Measurements from ENCODE around the gene ARL14. TPM values are rescaled to one million over a fixed set of nuclear protein-coding genes. Genes with fewer than 3 reads are reported as not detected.

Gene ARL14
- total and polyA plus RNA-seq, 2 of the 13 experiments (the other 11 are each of a cell fraction or from before 2014, with no cell fraction given): 0.11 TPM; not detected in 1

DNA sequence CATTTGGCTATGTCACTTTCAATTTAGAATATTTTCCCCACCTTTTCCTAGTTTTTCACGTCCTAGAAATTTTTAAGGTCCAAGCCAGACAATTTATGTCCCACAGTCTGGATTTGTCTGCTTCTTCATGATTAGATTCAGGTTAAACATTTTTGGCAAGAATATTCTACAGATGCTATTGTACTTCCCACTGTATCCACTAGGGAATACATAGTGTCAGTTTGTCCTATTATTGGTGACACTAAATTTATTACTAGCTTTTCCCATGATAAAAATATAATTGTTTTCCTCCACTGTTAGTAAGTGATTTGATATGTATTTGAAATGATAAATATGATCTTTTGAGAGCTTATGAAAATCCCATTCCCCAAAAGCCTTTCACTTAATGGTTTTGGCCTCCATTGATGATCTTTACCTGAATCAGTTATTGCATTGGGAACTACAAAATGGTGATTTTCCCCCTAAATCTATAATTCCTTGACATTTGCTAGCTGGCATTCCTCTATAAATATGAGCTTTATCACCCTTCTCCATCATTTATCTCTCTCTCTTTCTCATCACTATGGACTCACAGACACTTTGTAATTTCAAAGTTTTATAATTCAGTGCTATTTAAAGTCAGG, 8.3 kb downstream of the ARL14 start:
- in situ Hi-C loops (cut with HindIII; ENCODE audit: extremely low pct_ligation_motif_present, low pct_unique_long_range_greater_than_20kb): no loop called here
- no peak overlapping the region for H3K27ac ChIP-seq (ENCODE audit: extremely low read length, insufficient read depth, low read length)
- H3K9ac ChIP-seq (ENCODE audit: insufficient read depth, low read depth, low read length): no peak overlapping the region
- intact Hi-C loops (cut with micrococcal nuclease; ENCODE audit: unreplicated experiment): loop anchor here (5.0 kb wide), 1 partner anchor 737 kb away; no protein-coding TSS in a partner anchor
- DNase-seq (ENCODE audit: low spot score) (no peak), FAIRE-seq (no peak), ATAC-seq (no peak)
- ChIA-PET CTCF (ENCODE audit: low intra/inter-chr PET ratio, low total read pairs) (no interaction called here), POLR2A (no interaction called here)
- H3K9me3 ChIP-seq (ENCODE audit: low read length): no peaks in the 10 kb centered on the region
- no peaks in the 10 kb centered on the region for H4K20me1 ChIP-seq (ENCODE audit: insufficient read depth, low read length)
- WGBS (ENCODE audit: low lambda C conversion rate): 0% methylated on average over 1 of the region's 1 CpG
- TF ChIP-seq, protein P1, sequence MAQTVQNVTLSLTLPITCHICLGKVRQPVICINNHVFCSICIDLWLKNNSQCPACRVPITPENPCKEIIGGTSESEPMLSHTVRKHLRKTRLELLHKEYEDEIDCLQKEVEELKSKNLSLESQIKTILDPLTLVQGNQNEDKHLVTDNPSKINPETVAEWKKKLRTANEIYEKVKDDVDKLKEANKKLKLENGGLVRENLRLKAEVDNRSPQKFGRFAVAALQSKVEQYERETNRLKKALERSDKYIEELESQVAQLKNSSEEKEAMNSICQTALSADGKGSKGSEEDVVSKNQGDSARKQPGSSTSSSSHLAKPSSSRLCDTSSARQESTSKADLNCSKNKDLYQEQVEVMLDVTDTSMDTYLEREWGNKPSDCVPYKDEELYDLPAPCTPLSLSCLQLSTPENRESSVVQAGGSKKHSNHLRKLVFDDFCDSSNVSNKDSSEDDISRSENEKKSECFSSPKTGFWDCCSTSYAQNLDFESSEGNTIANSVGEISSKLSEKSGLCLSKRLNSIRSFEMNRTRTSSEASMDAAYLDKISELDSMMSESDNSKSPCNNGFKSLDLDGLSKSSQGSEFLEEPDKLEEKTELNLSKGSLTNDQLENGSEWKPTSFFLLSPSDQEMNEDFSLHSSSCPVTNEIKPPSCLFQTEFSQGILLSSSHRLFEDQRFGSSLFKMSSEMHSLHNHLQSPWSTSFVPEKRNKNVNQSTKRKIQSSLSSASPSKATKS (CRISPR knock-in tag; IDR thresholded peaks at IDR 0.05): no peak
- TF ChIP-seq ZNF660 (CRISPR knock-in tag; IDR thresholded peaks at IDR 0.05; ENCODE audit: borderline replicate concordance, low read depth) (no peak), MED13 (CRISPR knock-in tag; IDR thresholded peaks at IDR 0.05) (no peak)
- TF ChIP-seq, protein P2, sequence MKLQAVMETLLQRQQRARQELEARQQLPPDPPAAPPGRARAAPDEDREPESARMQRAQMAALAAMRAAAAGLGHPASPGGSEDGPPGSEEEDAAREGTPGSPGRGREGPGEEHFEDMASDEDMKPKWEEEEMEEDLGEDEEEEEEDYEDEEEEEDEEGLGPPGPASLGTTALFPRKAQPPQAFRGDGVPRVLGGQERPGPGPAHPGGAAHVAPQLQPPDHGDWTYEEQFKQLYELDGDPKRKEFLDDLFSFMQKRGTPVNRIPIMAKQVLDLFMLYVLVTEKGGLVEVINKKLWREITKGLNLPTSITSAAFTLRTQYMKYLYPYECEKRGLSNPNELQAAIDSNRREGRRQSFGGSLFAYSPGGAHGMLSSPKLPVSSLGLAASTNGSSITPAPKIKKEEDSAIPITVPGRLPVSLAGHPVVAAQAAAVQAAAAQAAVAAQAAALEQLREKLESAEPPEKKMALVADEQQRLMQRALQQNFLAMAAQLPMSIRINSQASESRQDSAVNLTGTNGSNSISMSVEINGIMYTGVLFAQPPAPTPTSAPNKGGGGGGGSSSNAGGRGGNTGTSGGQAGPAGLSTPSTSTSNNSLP (IDR thresholded peaks at IDR 0.05; ENCODE audit: low read depth, low read length): no peak
- TF ChIP-seq, protein P3, sequence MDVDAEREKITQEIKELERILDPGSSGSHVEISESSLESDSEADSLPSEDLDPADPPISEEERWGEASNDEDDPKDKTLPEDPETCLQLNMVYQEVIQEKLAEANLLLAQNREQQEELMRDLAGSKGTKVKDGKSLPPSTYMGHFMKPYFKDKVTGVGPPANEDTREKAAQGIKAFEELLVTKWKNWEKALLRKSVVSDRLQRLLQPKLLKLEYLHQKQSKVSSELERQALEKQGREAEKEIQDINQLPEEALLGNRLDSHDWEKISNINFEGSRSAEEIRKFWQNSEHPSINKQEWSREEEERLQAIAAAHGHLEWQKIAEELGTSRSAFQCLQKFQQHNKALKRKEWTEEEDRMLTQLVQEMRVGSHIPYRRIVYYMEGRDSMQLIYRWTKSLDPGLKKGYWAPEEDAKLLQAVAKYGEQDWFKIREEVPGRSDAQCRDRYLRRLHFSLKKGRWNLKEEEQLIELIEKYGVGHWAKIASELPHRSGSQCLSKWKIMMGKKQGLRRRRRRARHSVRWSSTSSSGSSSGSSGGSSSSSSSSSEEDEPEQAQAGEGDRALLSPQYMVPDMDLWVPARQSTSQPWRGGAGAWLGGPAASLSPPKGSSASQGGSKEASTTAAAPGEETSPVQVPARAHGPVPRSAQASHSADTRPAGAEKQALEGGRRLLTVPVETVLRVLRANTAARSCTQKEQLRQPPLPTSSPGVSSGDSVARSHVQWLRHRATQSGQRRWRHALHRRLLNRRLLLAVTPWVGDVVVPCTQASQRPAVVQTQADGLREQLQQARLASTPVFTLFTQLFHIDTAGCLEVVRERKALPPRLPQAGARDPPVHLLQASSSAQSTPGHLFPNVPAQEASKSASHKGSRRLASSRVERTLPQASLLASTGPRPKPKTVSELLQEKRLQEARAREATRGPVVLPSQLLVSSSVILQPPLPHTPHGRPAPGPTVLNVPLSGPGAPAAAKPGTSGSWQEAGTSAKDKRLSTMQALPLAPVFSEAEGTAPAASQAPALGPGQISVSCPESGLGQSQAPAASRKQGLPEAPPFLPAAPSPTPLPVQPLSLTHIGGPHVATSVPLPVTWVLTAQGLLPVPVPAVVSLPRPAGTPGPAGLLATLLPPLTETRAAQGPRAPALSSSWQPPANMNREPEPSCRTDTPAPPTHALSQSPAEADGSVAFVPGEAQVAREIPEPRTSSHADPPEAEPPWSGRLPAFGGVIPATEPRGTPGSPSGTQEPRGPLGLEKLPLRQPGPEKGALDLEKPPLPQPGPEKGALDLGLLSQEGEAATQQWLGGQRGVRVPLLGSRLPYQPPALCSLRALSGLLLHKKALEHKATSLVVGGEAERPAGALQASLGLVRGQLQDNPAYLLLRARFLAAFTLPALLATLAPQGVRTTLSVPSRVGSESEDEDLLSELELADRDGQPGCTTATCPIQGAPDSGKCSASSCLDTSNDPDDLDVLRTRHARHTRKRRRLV (CRISPR knock-in tag; IDR thresholded peaks at IDR 0.05): no peak
- H3K4me2 ChIP-seq (ENCODE audit: low read depth, low read length): no peak overlapping the region
- no peaks in the 10 kb centered on the region; a peak in 1 of 5 replicates for H3K27me3 ChIP-seq (ENCODE audit: control insufficient read depth in 1 of 2, insufficient read depth in 2 of 2, low read length in 2 of 2)
- no peaks in the 10 kb centered on the region for H3K36me3 ChIP-seq (replicated peaks in 1 of 2; ENCODE audit: control insufficient read depth in 1 of 2, insufficient read depth in 2 of 2, low read length in 2 of 2)
- H3K4me1 ChIP-seq (ENCODE audit: insufficient read depth, low read length): no peaks in the 10 kb centered on the region
- no TSS peak for BruUV-seq (replicated peaks)
- no peak overlapping the region for H2AFZ ChIP-seq (ENCODE audit: low read length)
- H3K79me2 ChIP-seq (ENCODE audit: insufficient read depth, low read length): no peaks in the 10 kb centered on the region
- no peak overlapping the region for H3K4me3 ChIP-seq (replicated peaks in 1 of 3; ENCODE audit: insufficient read depth in 1 of 3, low read depth in 2 of 3, low read length in 3 of 3)
